ENCODE measurements around the gene HGS. TPM values are rescaled to one million over a fixed set of nuclear protein-coding genes. Genes with fewer than 3 reads are reported as not detected.

Gene HGS
- total RNA-seq, 4 donors from 2014 or later, result 48.2 to 86.8 (median 84.0) TPM

DNA sequence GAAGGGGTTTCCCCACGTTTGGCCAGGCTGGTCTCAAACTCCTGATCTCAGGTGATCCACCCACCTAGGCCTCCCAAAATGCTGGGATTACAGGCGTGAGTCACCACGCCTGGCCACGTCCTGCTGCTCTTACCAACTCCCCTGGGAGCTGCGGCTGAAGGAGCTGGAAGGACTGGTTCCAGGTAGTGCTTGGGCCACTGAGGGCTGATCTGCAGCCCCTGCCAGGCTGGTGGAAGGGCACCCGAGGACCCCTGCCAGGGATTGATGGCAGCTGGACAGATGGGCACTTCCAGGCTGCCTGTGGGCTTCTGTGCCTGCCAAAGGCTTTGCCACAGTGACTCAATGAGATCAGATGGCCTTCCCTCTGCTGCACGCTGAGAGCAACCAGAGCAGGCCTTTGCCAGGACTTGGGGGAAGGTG, 19.8 kb upstream of the HGS start:
- intact Hi-C loops (cut with DNase I), result no loop called here

DNA sequence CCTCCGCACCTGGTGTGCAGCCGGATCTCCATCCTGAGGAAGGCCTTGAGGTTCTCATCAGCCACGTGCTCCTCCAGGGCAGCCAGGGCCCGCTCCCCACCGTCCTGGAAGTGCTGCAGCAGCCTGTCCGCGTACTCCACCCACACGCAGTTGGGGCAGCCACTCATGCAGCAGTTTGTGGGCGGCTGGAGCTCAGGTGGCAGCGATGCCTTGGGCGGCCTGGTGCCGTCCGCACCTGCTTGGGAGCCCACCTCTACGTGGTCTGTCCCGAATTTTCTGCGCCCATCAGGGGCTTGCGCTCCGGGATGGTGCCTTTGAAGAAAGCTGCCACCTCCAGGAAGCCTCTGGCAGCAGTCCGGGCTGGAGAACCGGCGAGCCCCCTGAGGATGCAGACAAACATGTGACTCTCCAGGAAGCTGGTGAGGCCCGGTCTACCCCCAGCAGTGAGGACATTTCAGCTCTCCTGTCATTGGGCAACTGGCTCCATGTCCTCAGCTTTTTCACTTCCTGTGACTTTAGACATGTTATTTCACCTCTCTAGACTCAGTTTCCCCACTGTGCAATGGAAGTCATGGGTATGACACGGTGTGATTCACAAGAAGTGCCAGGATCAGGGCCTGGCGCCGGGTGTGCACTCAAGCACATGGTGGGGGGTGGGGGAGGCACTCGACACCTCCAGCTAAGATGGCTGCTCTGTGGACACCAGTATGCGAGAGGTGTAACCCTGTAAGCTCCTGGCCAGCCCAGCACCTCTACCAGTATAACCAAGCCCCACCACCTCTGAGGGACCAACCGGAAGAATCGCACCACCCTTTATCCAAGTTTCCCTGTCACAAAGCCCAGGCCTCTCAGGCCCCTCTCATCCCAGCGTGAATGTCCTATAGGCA, 18.4 kb upstream of the HGS start:
- intact Hi-C loops (cut with DNase I), result no loop called here
- Histone ChIP-seq H3K4me1 (peaks cover 30 to 74% (median 42%) of the 10 kb centered on the region in 3 donors), H3K27ac (peak overlapping the region; percentile 92 to 98 (median 94)), H3K27me3 (no peaks in the 10 kb centered on the region), H3K4me3 (peak overlapping the region; percentile 87 to 97 (median 91)), H3K9me3 (no peaks in the 10 kb centered on the region), H3K36me3 (peaks cover 16 to 37% (median 17%) of the 10 kb centered on the region in 3 donors)
- 11 to 41% methylated on average over 6 to 9 of the region's 30 CpGs for WGBS, 2 donors
- TF ChIP-seq POLR2A (IDR thresholded peaks at IDR 0.05), result no peak
- TF ChIP-seq, protein P1, sequence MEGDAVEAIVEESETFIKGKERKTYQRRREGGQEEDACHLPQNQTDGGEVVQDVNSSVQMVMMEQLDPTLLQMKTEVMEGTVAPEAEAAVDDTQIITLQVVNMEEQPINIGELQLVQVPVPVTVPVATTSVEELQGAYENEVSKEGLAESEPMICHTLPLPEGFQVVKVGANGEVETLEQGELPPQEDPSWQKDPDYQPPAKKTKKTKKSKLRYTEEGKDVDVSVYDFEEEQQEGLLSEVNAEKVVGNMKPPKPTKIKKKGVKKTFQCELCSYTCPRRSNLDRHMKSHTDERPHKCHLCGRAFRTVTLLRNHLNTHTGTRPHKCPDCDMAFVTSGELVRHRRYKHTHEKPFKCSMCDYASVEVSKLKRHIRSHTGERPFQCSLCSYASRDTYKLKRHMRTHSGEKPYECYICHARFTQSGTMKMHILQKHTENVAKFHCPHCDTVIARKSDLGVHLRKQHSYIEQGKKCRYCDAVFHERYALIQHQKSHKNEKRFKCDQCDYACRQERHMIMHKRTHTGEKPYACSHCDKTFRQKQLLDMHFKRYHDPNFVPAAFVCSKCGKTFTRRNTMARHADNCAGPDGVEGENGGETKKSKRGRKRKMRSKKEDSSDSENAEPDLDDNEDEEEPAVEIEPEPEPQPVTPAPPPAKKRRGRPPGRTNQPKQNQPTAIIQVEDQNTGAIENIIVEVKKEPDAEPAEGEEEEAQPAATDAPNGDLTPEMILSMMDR (IDR thresholded peaks at IDR 0.05), result no peak
- DNase-seq, result no peak

More for the DNA sequence above, 19.8 kb upstream of the HGS start:
- H3K36me3 ChIP-seq, result peaks cover 2 to 23% (median 3%) of the 10 kb centered on the region in 3 donors
- H3K4me3 ChIP-seq, result no peak overlapping the region
- no peak for DNase-seq
- TF ChIP-seq, protein P1 (IDR thresholded peaks at IDR 0.05), result no peak
- peaks cover 30 to 77% (median 46%) of the 10 kb centered on the region in 3 donors for H3K4me1 ChIP-seq
- no peaks in the 10 kb centered on the region for H3K27me3 ChIP-seq
- no peaks in the 10 kb centered on the region for H3K9me3 ChIP-seq
- 45 to 67% methylated on average over 3 to 6 of the region's 7 CpGs for WGBS, 2 donors
- H3K27ac ChIP-seq, result peak overlapping the region; percentile 14 to 73 (median 39)

DNA sequence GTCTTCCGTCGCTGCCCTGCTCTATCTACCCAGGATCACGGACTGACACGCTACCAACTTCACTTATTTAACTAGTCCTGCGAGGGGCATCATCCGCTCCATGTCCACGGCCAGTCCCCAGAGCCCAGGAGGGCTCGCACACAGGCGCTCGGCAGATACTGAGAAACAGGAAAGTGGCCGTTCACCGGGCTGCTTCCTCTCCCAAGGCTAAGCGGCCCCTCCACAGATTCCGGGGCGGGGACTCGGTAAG, 17.8 kb upstream of the HGS start:
- Histone ChIP-seq H3K27ac (peak overlapping the region; percentile 92 to 98 (median 94)), H3K27me3 (no peaks in the 10 kb centered on the region), H3K4me1 (peaks cover 30 to 69% (median 42%) of the 10 kb centered on the region in 3 donors), H3K36me3 (peaks cover 19 to 42% (median 20%) of the 10 kb centered on the region in 3 donors), H3K9me3 (no peaks in the 10 kb centered on the region), H3K4me3 (peak overlapping the region; percentile 87 to 97 (median 91))
- no peak for DNase-seq
- WGBS, 2 donors, result 0 to 4% methylated on average over 1 to 5 of the region's 16 CpGs
- intact Hi-C loops (cut with DNase I), result no loop called here
- TF ChIP-seq, protein P1 (IDR thresholded peaks at IDR 0.05), result no peak
- no peak for TF ChIP-seq POLR2A (IDR thresholded peaks at IDR 0.05)

DNA sequence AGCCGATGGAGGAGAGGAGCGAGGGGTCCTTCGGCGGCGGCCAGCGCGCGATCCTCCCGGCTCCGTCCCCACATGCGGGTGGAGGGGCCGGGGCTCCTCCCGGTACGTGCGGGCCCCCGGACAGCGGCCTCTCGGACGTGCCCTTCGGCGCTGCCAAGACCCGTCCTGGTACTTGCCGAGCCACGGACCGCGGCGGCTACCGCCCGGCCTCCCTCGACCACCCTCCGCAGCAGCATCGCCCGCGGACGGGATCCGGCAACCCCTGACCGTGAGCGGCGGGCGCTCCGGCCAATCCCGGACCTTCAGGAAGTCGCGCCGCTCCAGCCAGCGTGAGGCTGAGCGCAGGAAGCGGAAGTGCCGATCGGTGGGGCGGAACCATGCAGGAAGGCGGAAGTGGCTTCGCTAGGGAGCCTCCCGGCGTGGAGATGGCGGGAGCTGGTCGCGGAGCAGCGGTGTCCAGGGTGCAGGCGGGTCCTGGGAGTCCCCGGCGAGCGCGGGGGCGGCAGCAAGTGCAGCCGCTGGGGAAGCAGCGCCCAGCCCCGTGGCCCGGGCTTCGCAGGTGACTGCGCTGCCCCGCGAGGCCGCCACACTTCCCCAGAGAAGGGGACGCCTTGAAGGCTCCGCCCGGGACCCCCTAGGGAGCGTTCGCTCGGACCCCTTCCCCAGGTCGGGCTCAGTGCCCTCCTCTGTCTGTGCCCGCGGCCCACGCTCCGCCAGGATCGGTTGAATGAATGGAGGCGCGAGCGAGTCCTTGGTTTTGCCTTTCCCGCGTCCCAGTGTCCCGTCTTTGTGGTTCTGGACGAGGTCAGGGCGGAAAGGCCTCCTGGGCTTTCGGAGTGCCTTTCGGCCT, 17.2 kb upstream of the HGS start, which contains the start of the genes CCDC137 and OXLD1:
CCDC137 (plus strand) TSS at position 396 of the 850 bp plus-strand sequence; CDS start at position 426, 30 bp downstream.
OXLD1 (minus strand) TSS at position 264 of the 850 bp plus-strand sequence; CDS start at position 236, 28 bp downstream.
- TF ChIP-seq, protein P1 (IDR thresholded peaks at IDR 0.05), result no peak
- TF ChIP-seq POLR2A (IDR thresholded peaks at IDR 0.05), result peak in 3 of 4 donors; percentile 65 to 91 (median 87)
- Histone ChIP-seq H3K9me3 (no peaks in the 10 kb centered on the region), H3K27me3 (no peaks in the 10 kb centered on the region), H3K4me1 (peaks cover 30 to 63% (median 42%) of the 10 kb centered on the region in 3 donors), H3K4me3 (peak within 1 kb of the TSS; percentile 87 to 97 (median 91)), H3K27ac (peak within 1 kb of the TSS; percentile 92 to 98 (median 94)), H3K36me3 (peaks cover 19 to 48% (median 24%) of the 10 kb centered on the region in 3 donors)
- intact Hi-C loops (cut with DNase I), result no loop called here
- WGBS, 2 donors, result 0% methylated on average over 4 to 5 of the region's 96 CpGs
- DNase-seq, result peak; percentile 75

All from esophagus squamous epithelium (tissue), 5 donors.